K562 (cell line): ENCODE data around the gene MIDN. TPM values are rescaled to one million over a fixed set of nuclear protein-coding genes. Genes with fewer than 3 reads are reported as not detected.

Experiments used
- ATAC-seq: fragments of 200-7000 bp; cut with Tn5 transposase; 3 replicates; pipeline ENCODE4 v1.9.1; 2020; ENCODE audit warnings: moderate library complexity
- BruUV-seq: library from RNA; stranded (reverse); fragments of 400-500 nt; replicated peaks from 2 replicates; lab custom pipeline; 2021; lab: Mats Ljungman, UMichigan
- CTCF ChIA-PET: fragments of 300-600 bp; formaldehyde crosslinking; extraction: SDS; loops from one replicate; lab custom pipeline; 2021; ENCODE audit warnings: low intra/inter-chr PET ratio; lab: Yijun Ruan, JAX
- POLR2A ChIA-PET: fragments of 300-600, 350-650 bp; sonication (Branson Sonifier 250); formaldehyde crosslinking; extraction: SDS; loops from one replicate; lab custom pipeline; 2021; ENCODE audit warnings: antibody characterized with exemption, inconsistent platforms; lab: Yijun Ruan, JAX
- DNase-seq, 4 experiments: peaks; one replicate each; pipeline versions ENCODE4 v3.0.0 to v3.0.0-alpha.2; 2011 to 2018; ENCODE audit warnings: low spot score in 3 of 4, mixed read lengths in 3 of 4; ENCODE audit errors: extremely low read depth in 1 of 4
- FAIRE-seq: peaks from 2 replicates; lab custom pipeline; 2011; peaks lifted over from hg19 to GRCh38; lab: Jason Lieb, UNC
- H2AFZ ChIP-seq: 2 replicates; pipeline ENCODE4 v1.6.0; 2011; ENCODE audit warnings: low read depth, low read length, control low read depth, inconsistent platforms
- H3K27ac ChIP-seq: fragments of 200-600 bp; 3 replicates; pipeline ENCODE4 v1.8.0; 2011; ENCODE audit warnings: low read depth, mild to moderate bottlenecking, control low read depth, inconsistent platforms, low read length, moderate library complexity, mixed read lengths; ENCODE audit errors: extremely low read depth
- H3K27me3 ChIP-seq, 2 experiments: fragments of 300-600 bp in 1 of 2; 2 replicates in 1 of 2; 3 replicates in 1 of 2; pipeline versions ENCODE4 v1.6.0 to v1.8.0; 2011; ENCODE audit warnings: inconsistent platforms in 2 of 2, low read length in 2 of 2, mild to moderate bottlenecking in 1 of 2, mixed read lengths in 1 of 2, moderate library complexity in 1 of 2; ENCODE audit not compliant: control insufficient read depth in 2 of 2, insufficient read depth in 2 of 2
- H3K36me3 ChIP-seq: fragments of 300-600 bp; 3 replicates; pipeline ENCODE4 v1.8.0; 2011; ENCODE audit warnings: mild to moderate bottlenecking, low read length, inconsistent platforms; ENCODE audit not compliant: control insufficient read depth, insufficient read depth
- H3K4me1 ChIP-seq, 2 experiments: fragments of 200-600 bp in 1 of 2; replicated peaks in 1 of 2; 2 replicates in 1 of 2; 3 replicates in 1 of 2; pipeline versions ENCODE4 v1.5.1 to v1.8.0; 2011; ENCODE audit warnings: inconsistent platforms in 2 of 2, low read length in 2 of 2, mild to moderate bottlenecking in 1 of 2, mixed read lengths in 1 of 2, moderate library complexity in 1 of 2; ENCODE audit not compliant: control insufficient read depth in 2 of 2, insufficient read depth in 2 of 2
- H3K4me2 ChIP-seq: 2 replicates; pipeline ENCODE4 v1.6.1; 2011; ENCODE audit warnings: low read length, control low read depth, inconsistent platforms, mixed read lengths; ENCODE audit not compliant: insufficient read depth
- H3K4me3 ChIP-seq: fragments of 200-600 bp; sonication (generic), shearing (Covaris generic); 2 replicates; pipeline ENCODE4 v1.5.1; 2016; ENCODE audit warnings: control low read depth, inconsistent platforms
- H3K79me2 ChIP-seq: fragments of 200-600 bp; 3 replicates; pipeline ENCODE4 v1.8.0; 2011; ENCODE audit warnings: low read length, inconsistent platforms; ENCODE audit not compliant: control insufficient read depth, insufficient read depth
- H3K9ac ChIP-seq, 2 experiments: 2 replicates each; pipeline versions ENCODE4 v1.6.0 to v1.6.1; 2011; ENCODE audit warnings: low read depth in 2 of 2, low read length in 2 of 2, control low read depth in 1 of 2, inconsistent platforms in 1 of 2, mild to moderate bottlenecking in 1 of 2, mixed read lengths in 1 of 2; ENCODE audit not compliant: insufficient read depth in 1 of 2
- H3K9me1 ChIP-seq: one replicate; pipeline ENCODE4 v1.6.0; 2011; ENCODE audit warnings: inconsistent platforms, mild to moderate bottlenecking, low read length, moderate library complexity; ENCODE audit not compliant: control insufficient read depth, insufficient read depth
- H3K9me3 ChIP-seq: replicated peaks from 2 replicates; pipeline ENCODE4 v1.5.1; 2011; ENCODE audit warnings: low read depth, low read length, inconsistent platforms; ENCODE audit not compliant: control insufficient read depth, insufficient read depth
- H4K20me1 ChIP-seq: replicated peaks from 2 replicates; pipeline ENCODE4 v1.6.1; 2011; ENCODE audit warnings: low read length, inconsistent platforms, mixed read lengths; ENCODE audit not compliant: control insufficient read depth, insufficient read depth
- ARHGAP35 ChIP-seq: fragments of 450-650 bp; IDR thresholded peaks from 2 replicates; pipeline ENCODE4 v1.6.1; 2018; ENCODE audit not compliant: partially characterized antibody
- BRD9 ChIP-seq: fragments of 450-650 bp; IDR thresholded peaks from 2 replicates; pipeline ENCODE4 v1.6.1; 2018; ENCODE audit warnings: low read depth; ENCODE audit not compliant: partially characterized antibody
- CEBPG ChIP-seq, 3 experiments: fragments of 200-800 bp in 1 of 3; sonication (Bioruptor generic) in 1 of 3; sonication (generic) in 1 of 3; formaldehyde crosslinking in 1 of 3; IDR thresholded peaks in 2 of 3; conservative IDR thresholded peaks in 1 of 3; 2 replicates each; pipeline versions ENCODE4 v1.6.1 to v1.8.0; 2016 to 2022; ENCODE audit warnings: missing compliant biosample characterization in 2 of 3, missing genetic modification characterization in 2 of 3, mild to moderate bottlenecking in 1 of 3, missing genetic modification reagents in 1 of 3
- DPF2 ChIP-seq: fragments of 450-650 bp; IDR thresholded peaks from 2 replicates; pipeline ENCODE4 v1.6.1; 2016
- ETV5 ChIP-seq: sonication (generic); formaldehyde crosslinking; IDR thresholded peaks from 2 replicates; pipeline ENCODE4 v1.4.0; 2020; ENCODE audit warnings: low read depth, mild to moderate bottlenecking, missing genetic modification reagents
- HDAC1 ChIP-seq, 2 experiments: fragments of 450-650 bp; IDR thresholded peaks; 2 replicates each; pipeline ENCODE4 v1.6.1; 2016 to 2017; ENCODE audit warnings: inconsistent platforms in 1 of 2, mild to moderate bottlenecking in 1 of 2, moderate library complexity in 1 of 2
- MAFF ChIP-seq: IDR thresholded peaks from 2 replicates; pipeline ENCODE4 v1.6.1; 2012; ENCODE audit warnings: low read length, improper control_type of control experiment
- MAZ ChIP-seq, 2 experiments: fragments of 450-650 bp in 1 of 2; sonication (generic) in 1 of 2; formaldehyde crosslinking; IDR thresholded peaks in 1 of 2; conservative IDR thresholded peaks in 1 of 2; 2 replicates each; pipeline versions ENCODE4 v1.4.0 to v1.5.0; 2020; ENCODE audit warnings: mild to moderate bottlenecking in 1 of 2, missing genetic modification reagents in 1 of 2
- MIER1 ChIP-seq: fragments of 450-650 bp; IDR thresholded peaks from 2 replicates; pipeline ENCODE4 v1.6.1; 2016; ENCODE audit warnings: antibody characterized with exemption, mild to moderate bottlenecking, low read depth
- NFIC ChIP-seq: fragments of 450-650 bp; IDR thresholded peaks from 2 replicates; pipeline ENCODE4 v1.6.1; 2017; ENCODE audit warnings: mild to moderate bottlenecking, inconsistent platforms
- RCOR1 ChIP-seq, 2 experiments: IDR thresholded peaks; 2 replicates each; pipeline ENCODE4 v1.6.1; 2012; ENCODE audit warnings: low read depth in 2 of 2, low read length in 2 of 2, borderline replicate concordance in 1 of 2, improper control_type of control experiment in 1 of 2
- SMAD1 ChIP-seq: fragments of 150-350 bp; IDR thresholded peaks from 2 replicates; pipeline ENCODE4 v1.6.1; 2014; ENCODE audit warnings: low read length, low read depth; ENCODE audit not compliant: partially characterized antibody
- SMARCA5 ChIP-seq: fragments of 450-650 bp; IDR thresholded peaks from 2 replicates; pipeline ENCODE4 v1.6.1; 2016
- ZNF124 ChIP-seq: sonication (generic); formaldehyde crosslinking; IDR thresholded peaks from 2 replicates; pipeline ENCODE4 v1.8.1; 2022; ENCODE audit warnings: missing genetic modification reagents
- ZNF146 ChIP-seq: IDR thresholded peaks from one replicate; pipeline ENCODE4 v1.6.1; 2018; ENCODE audit warnings: missing compliant biosample characterization; ENCODE audit not compliant: unreplicated experiment
- ZNF197 ChIP-seq: fragments of 200-800 bp; sonication (Bioruptor generic); IDR thresholded peaks from 2 replicates; pipeline ENCODE4 v1.6.1; 2016; ENCODE audit warnings: low read depth, missing genetic modification characterization, missing compliant biosample characterization
- WGBS: fragments of 100-300 bp; shearing (Covaris generic); methylation state at CpG from one replicate; pipeline ENCODE4 v1.1.6; 2016; ENCODE audit warnings: low coverage, mixed read lengths; ENCODE audit not compliant: insufficient coverage; ENCODE audit errors: missing lambda C conversion rate; 5-methylcytosine and 5-hydroxymethylcytosine counted together
- in situ Hi-C: fragments of 300-500 bp; cut with MboI; formaldehyde crosslinking; loops from 4 replicates; pipeline ENCODE4 v1.15.0; 2018; ENCODE audit warnings: inconsistent platforms, mixed read lengths
- intact Hi-C: fragments of 100-400 bp; cut with micrococcal nuclease; formaldehyde crosslinking; loops from 2 replicates; pipeline ENCODE4 v1.14.2; 2022
- polyA plus RNA-seq, 8 experiments: library from polyadenylated mRNA; depleted of rRNA in 4 of 8; stranded (reverse) in 5 of 8; unstranded in 3 of 8; fragments of >200 nt; fragmentation: Nextera tagmentation in 2 of 8; fragmentation: Illumina TruSeq in 1 of 8; extraction: Ambion mirVana in 2 of 8; extraction: Trizol in 1 of 8; gene quantifications; 2 replicates each; pipeline versions ENCODE4 v1.2.1 to v1.2.3, GENCODE V29; 2011 to 2014; ENCODE audit warnings: inconsistent platforms in 1 of 8, missing spikeins in 1 of 8
- total RNA-seq, 7 experiments: library from RNA; depleted of rRNA in 6 of 7; stranded (reverse); fragments of >200 nt in 6 of 7; fragmentation: Illumina TruSeq in 2 of 7; extraction: Trizol in 2 of 7; gene quantifications; 2 replicates each; pipeline versions ENCODE4 v1.2.1 to v1.2.3, GENCODE V29; 2011 to 2021; ENCODE audit warnings: low replicate concordance in 1 of 7
- TF ChIP-seq, protein P1 (sequence below): fragments of 450-650 bp; IDR thresholded peaks from 2 replicates; pipeline ENCODE4 v1.6.1; 2016; ENCODE audit warnings: borderline replicate concordance

The MIDN gene
- total and polyA plus RNA-seq, 9 of the 15 experiments (the other 6 are each of a cell fraction or from before 2014, with no cell fraction given) = 0.17 to 120 (median 10.1) TPM

GRCh38 chr19:1268226-1269064, 20.1 kb downstream of the MIDN start:
- WGBS = 44% methylated on average over 39 of the region's 40 CpGs
- DNase-seq (peak in 1 of 4 experiments; percentile 29), ATAC-seq (no peak), FAIRE-seq (no peak)
- in situ Hi-C loops (no loop called here), intact Hi-C loops (loop anchor here (1.0 kb wide), 2 partner anchors 20 to 223 kb away; partner anchors contain the start of gene MIDN)
- H3K4me2 ChIP-seq = peak overlapping the region; percentile 83
- peaks cover 46% of the 10 kb centered on the region for H3K79me2 ChIP-seq
- H3K36me3 ChIP-seq = peaks cover 37% of the 10 kb centered on the region
- peak overlapping the region; percentile 57 for H3K27ac ChIP-seq
- H4K20me1 ChIP-seq = peaks cover 26% of the 10 kb centered on the region
- no peak overlapping the region for H3K4me3 ChIP-seq
- ChIA-PET POLR2A (interaction anchor here (0.6 to 3.0 kb wide), 63 partner anchors 8 to 590 kb away, joined by 3 to 90 read pairs (median 4); partner anchors contain the start of genes ATP5F1D, GPX4, MED16 and RNU6-9), CTCF (interaction anchor here (1.9 to 3.3 kb wide), 2 partner anchors 20 to 24 kb away, joined by 11 to 51 read pairs; partner anchors contain the start of gene MIDN)
- H3K9me3 ChIP-seq = no peaks in the 10 kb centered on the region
- peak overlapping the region; percentile 48 to 92 for H3K9ac ChIP-seq
- no TSS peak for BruUV-seq
- no peaks in the 10 kb centered on the region for H3K27me3 ChIP-seq
- H2AFZ ChIP-seq = peak overlapping the region; percentile 69
- H3K4me1 ChIP-seq = peaks cover 65 to 93% of the 10 kb centered on the region in 2 experiments
- no peaks in the 10 kb centered on the region for H3K9me1 ChIP-seq
- TF ChIP-seq DPF2 (peak; percentile 27; the same call in 1 of the 2 replicates), ZNF146 (CRISPR knock-in tag) (peak; percentile 6), BRD9 (peak; percentile 40), HDAC1 (IDR thresholded peaks at IDR 0.05) (peak in 1 of 2 experiments; percentile 56; a peak in 1 of 4 replicates), SMAD1 (no peak), ZNF197 (CRISPR knock-in tag) (0 out of 2 replicates have a peak, but pooled peaks have one; percentile 17), NFIC (0 out of 2 replicates have a peak, but pooled peaks have one; percentile 22), MAZ (CRISPR knock-in tag; conservative IDR thresholded peaks at IDR 0.05 in 1 of 2, IDR thresholded peaks at IDR 0.05 in 1 of 2) (no peak), CEBPG (CRISPR knock-in tag; IDR thresholded peaks at IDR 0.05) (peak; percentile 60), CEBPG (tag; conservative IDR thresholded peaks at IDR 0.05 in 1 of 2, IDR thresholded peaks at IDR 0.05 in 1 of 2) (no peak), SMARCA5 (0 out of 2 replicates have a peak, but pooled peaks have one; percentile 23), MAFF (no peak), MIER1 (0 out of 2 replicates have a peak, but pooled peaks have one; percentile 48), ARHGAP35 (peak; percentile 17), ETV5 (CRISPR knock-in tag) (0 out of 2 replicates have a peak, but pooled peaks have one; percentile 56), ZNF124 (CRISPR knock-in tag) (peak; percentile 80; the same call in 1 of the 2 replicates), RCOR1 (IDR thresholded peaks at IDR 0.05; ENCODE audit: borderline replicate concordance in 1 of 2, low read depth in 2 of 2, low read length in 2 of 2) (0 out of 4 replicates have a peak, but pooled peaks of 1 of the 2 experiments have one; percentile 19)
- TF ChIP-seq, protein P1, sequence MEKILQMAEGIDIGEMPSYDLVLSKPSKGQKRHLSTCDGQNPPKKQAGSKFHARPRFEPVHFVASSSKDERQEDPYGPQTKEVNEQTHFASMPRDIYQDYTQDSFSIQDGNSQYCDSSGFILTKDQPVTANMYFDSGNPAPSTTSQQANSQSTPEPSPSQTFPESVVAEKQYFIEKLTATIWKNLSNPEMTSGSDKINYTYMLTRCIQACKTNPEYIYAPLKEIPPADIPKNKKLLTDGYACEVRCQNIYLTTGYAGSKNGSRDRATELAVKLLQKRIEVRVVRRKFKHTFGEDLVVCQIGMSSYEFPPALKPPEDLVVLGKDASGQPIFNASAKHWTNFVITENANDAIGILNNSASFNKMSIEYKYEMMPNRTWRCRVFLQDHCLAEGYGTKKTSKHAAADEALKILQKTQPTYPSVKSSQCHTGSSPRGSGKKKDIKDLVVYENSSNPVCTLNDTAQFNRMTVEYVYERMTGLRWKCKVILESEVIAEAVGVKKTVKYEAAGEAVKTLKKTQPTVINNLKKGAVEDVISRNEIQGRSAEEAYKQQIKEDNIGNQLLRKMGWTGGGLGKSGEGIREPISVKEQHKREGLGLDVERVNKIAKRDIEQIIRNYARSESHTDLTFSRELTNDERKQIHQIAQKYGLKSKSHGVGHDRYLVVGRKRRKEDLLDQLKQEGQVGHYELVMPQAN = peak; percentile 55; the same call in 1 of the 2 replicates
